H1 (cell line): ENCODE results near the gene LMNB1. TPM values are rescaled to one million over a fixed set of nuclear protein-coding genes. Genes with fewer than 3 reads are reported as not detected.

Source experiments
- E2F6 ChIP-seq: IDR thresholded peaks from 2 replicates; pipeline ENCODE4 v1.6.1; 2012; ENCODE audit warnings: inconsistent platforms
- EP300 ChIP-seq, 2 experiments: IDR thresholded peaks; 1 replicate in 1 of 2; 2 replicates in 1 of 2; pipeline ENCODE4 v1.6.1; 2011 to 2012; ENCODE audit warnings: low read depth in 2 of 2, low read length in 2 of 2, mild to moderate bottlenecking in 2 of 2, borderline replicate concordance in 1 of 2, inconsistent platforms in 1 of 2, moderate library complexity in 1 of 2
- MAFK ChIP-seq: IDR thresholded peaks from 2 replicates; pipeline ENCODE4 v1.6.1; 2012; ENCODE audit warnings: low read depth, mild to moderate bottlenecking, improper control_type of control experiment, low read length
- SAP30 ChIP-seq: fragments of 300-600 bp; sonication (generic); IDR thresholded peaks from 2 replicates; pipeline ENCODE4 v1.7.1; 2012; ENCODE audit warnings: low read length, moderate library complexity, mild to moderate bottlenecking, inconsistent platforms; ENCODE audit not compliant: insufficient read depth, insufficient replicate concordance
- SIRT6 ChIP-seq: IDR thresholded peaks from one replicate; pipeline ENCODE4 v1.7.1; 2012; ENCODE audit warnings: low read length, inconsistent platforms
- polyA plus RNA-seq, 7 experiments: library from polyadenylated mRNA; depleted of rRNA in 3 of 7; stranded (reverse) in 5 of 7; unstranded in 2 of 7; fragments of >200 nt in 5 of 7; fragments of 200-250 nt in 2 of 7; gene quantifications; 1 replicate in 5 of 7; 2 replicates in 1 of 7; 4 replicates in 1 of 7; pipeline versions ENCODE4 v1.2.1 to v1.2.3, GENCODE V29; 2011 to 2013; ENCODE audit warnings: missing spikeins in 2 of 7, mixed read lengths in 2 of 7
- total RNA-seq: library from RNA; stranded (reverse); fragmentation: NEBNext Ultra II Directional; extraction: Animal tissue kit (Norgen Biotek cat#: 25700); gene quantifications from 2 replicates; pipeline ENCODE4 v1.2.1, GENCODE V29; 2021

Gene LMNB1
- total and polyA plus RNA-seq, 2 of the 8 experiments (the other 6 are each of a cell fraction or from before 2014, with no cell fraction given): 73.5 to 225 TPM

DNA sequence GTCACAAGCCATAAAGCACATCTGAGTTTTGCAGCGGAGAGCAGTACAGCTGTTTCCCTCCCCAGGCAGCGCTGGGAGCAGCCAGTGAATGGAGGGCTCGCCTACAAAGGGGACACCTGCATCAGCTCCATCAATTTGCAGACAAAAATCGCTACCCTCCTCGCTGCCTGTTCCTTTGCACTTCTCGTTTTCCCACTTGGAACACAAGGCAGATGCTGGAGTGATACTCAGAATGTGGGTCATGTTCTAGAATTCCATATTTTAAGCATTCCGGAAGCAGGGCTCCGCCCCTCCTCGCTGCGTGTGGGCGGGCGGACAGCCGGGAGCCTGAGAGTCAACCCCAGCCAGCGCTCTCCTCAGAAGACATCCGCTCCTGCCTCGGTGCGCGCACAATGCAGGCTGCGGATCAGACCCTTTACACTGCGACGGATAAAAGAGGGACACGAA is 92.1 kb downstream of the LMNB1 start (continued):
- TF ChIP-seq MAFK (no peak), E2F6 (no peak), EP300 (IDR thresholded peaks at IDR 0.05; ENCODE audit: borderline replicate concordance in 1 of 2, low read depth in 2 of 2, low read length in 2 of 2) (no peak), SIRT6 (no peak), SAP30 (no peak)
